T-helper 2 cell treated with Interferon-gamma antibody and Interleukin-4, amounts not matched to agents 5 μg/mL and 100 μg/mL, for 36 hours (primary cell): Measurements from ENCODE around the gene EXOSC10.

Source experiments
- DNase-seq: peaks from one replicate; pipeline ENCODE4 v3.0.0; 2021; ENCODE audit warnings: low spot score
- H3K27ac Mint-ChIP-seq: one replicate; pipeline ENCODE4 v1.8.0; 2021; ENCODE audit warnings: mild to moderate bottlenecking, mixed read lengths
- H3K27me3 Mint-ChIP-seq: one replicate; pipeline ENCODE4 v1.8.0; 2021; ENCODE audit warnings: low read depth, mixed read lengths
- H3K36me3 Mint-ChIP-seq: one replicate; pipeline ENCODE4 v1.8.0; 2021; ENCODE audit warnings: low read depth, mixed read lengths
- H3K4me1 Mint-ChIP-seq: one replicate; pipeline ENCODE4 v1.8.0; 2021; ENCODE audit warnings: low read depth, mixed read lengths
- H3K4me3 Mint-ChIP-seq: one replicate; pipeline ENCODE4 v1.8.0; 2022; ENCODE audit warnings: mild to moderate bottlenecking, moderate library complexity, mixed read lengths
- H3K9me3 Mint-ChIP-seq: one replicate; pipeline ENCODE4 v1.8.0; 2021; ENCODE audit warnings: mixed read lengths

Gene EXOSC10

DNA sequence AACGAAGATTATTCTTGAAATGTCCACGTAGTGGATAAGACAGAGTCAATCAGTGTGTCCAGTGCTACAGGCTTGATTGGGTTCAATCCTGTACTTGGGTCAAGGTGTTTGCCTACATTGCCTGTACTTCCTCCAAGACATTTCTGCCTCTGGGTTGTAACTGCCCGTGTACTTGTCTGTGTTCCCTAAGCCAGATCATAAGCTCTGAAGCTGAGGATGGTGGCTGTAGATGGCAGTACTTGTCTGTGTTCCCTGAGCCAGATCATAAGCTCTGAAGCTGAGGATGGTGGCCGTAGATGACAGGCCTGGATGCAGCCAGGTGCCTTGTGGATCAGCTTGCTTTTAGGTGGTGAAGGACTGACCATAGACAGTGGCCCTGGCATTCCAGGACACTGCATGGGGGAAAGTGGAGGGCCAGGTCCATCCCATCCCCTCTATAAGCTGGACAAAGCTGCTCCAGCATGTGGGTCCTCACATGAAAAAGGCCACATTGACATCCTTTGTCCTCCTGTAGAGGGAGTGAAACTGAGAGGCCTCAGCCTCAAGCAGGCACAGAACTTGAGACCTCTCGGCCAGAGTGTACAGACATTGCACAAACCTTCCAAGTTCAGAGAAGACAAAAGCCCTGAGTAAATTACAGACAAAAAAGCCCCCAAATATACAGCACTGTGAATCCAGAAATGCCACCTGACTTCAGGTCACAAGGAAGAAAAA lies 37.9 kb downstream of the EXOSC10 start:
- Mint-ChIP-seq H3K4me3 (peak overlapping the region; percentile 88), H3K27me3 (no peaks in the 10 kb centered on the region), H3K27ac (peak overlapping the region; percentile 65), H3K36me3 (peaks cover 45% of the 10 kb centered on the region), H3K9me3 (no peaks in the 10 kb centered on the region), H3K4me1 (peaks cover 28% of the 10 kb centered on the region)
- no peak for DNase-seq

DNA sequence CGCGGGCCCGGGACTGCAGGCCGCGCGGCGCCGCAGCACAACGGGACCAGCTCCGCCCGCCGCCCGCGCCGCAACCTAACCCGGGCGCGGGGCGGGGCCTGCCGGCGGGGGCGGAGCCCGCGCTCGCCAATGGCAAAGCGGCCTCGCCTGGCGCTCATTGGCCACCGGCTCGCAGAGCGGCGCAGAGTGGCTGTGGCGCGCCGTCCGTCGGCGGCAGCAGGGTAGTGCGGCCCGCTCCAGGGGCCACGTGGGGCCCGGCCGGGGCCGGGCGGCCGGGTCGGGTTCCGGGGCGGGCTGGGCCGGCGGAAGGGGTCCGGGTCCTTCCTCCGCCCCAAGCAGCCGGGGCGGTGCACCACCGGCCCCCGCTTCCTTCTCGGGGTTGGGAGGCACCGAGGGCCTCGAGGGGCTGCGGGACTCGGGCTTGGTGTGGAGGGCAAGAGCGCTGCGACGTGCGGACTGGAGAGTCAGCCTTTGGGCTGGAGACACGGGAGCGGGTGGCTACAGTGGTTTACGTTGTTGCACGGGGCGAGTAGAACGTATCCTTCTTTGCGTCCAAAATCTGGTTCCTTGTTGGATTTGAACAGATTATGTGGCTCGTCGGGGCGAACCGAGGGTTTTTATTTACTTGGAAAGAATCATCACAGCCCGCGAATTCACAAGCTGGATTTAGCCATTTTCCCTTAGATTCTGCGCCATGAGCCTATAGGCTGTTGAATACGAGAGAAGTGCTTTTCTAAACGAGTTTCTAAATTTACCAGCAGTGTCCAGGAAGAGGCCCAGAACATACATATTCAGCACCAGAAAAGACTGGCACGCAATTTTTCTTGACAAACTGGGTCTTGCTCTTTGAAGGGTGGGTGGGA lies 39.5 kb downstream of the EXOSC10 start, which contains the start of gene SRM:
Gene SRM, minus strand, starts transcription at position 51 of the 863 bp plus-strand sequence. CDS start 75 bp downstream, outside the sequence.
- Mint-ChIP-seq H3K27me3 (no peaks in the 10 kb centered on the region), H3K27ac (peak within 1 kb of the TSS; percentile 88), H3K4me3 (peak within 1 kb of the TSS; percentile 96), H3K4me1 (peaks cover 28% of the 10 kb centered on the region), H3K9me3 (no peaks in the 10 kb centered on the region), H3K36me3 (peaks cover 32% of the 10 kb centered on the region)
- DNase-seq, result peak; percentile 95

DNA sequence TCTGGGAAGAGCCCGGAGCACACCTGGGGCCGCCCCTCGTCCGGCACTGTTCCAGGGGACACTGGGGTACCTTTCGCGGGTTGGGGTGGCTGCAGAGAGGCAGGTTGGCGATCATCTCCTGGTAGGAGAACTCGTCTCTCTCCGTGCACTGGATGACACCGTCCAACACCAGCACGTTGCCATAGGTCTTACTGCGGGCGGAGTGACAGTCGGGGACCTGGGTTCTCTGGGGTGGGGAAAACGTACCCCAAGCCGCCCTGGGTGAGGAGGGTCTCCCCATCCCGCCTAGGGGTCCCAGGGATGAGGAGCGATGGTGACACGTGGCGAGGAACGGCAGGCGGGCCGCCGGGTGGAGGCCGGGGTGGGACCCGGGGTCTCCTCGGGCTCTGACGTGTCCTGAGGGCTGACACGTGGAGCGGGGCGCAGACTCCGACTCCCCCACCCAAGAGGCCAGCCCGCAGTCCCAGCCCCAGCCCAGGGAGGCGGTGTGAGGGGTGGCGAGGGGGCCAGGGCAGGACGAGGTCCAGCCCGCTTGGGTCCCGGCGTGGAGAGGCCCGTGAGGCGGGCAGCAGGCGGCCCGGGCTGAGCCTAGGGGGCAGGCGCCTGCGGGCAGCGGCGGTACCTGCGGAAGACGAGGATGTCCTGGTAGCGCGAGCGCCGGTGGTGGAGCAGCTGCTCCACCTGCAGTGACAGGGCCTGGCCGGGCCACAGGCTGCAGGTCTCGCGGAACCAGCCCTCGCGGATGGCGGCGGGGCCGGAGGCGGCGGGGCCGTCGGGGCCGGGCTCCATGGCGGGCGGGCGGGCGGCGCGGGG lies 40.3 kb downstream of the EXOSC10 start:
- Mint-ChIP-seq H3K27ac (peak overlapping the region; percentile 88), H3K4me1 (peaks cover 28% of the 10 kb centered on the region), H3K27me3 (no peaks in the 10 kb centered on the region), H3K36me3 (peaks cover 29% of the 10 kb centered on the region), H3K9me3 (no peaks in the 10 kb centered on the region), H3K4me3 (peak overlapping the region; percentile 96)
- DNase-seq, result no peak

DNA sequence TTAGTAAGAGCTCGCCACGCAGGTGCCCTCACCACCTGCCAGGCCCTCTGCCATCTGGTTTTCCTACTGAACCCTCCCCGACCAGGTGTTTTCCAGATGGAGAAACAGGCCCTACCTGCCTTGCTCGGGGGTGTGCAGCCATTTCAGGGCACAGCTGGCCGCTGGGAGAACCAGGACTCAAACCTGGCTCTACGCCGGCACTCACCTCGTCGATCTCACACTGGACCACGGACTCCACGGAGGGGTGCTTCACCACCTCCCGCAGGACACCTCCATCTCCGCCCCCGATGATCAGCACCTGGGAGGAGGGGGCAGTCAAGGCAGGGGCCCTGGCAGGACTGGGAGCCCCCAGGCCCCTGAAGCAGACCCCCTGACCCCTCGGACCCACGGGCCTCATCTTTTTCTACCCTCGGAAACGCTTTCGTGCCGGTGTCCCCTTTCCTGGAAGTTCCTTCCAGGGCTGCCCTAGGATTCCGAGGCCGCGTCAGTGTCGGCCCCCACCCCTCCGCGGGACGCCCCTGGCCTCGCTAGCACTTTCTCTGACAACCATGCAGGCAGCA lies 41.0 kb downstream of the EXOSC10 start:
- no peaks in the 10 kb centered on the region for H3K27me3 Mint-ChIP-seq
- H3K4me3 Mint-ChIP-seq, result peak overlapping the region; percentile 96
- peaks cover 28% of the 10 kb centered on the region for H3K36me3 Mint-ChIP-seq

DNA sequence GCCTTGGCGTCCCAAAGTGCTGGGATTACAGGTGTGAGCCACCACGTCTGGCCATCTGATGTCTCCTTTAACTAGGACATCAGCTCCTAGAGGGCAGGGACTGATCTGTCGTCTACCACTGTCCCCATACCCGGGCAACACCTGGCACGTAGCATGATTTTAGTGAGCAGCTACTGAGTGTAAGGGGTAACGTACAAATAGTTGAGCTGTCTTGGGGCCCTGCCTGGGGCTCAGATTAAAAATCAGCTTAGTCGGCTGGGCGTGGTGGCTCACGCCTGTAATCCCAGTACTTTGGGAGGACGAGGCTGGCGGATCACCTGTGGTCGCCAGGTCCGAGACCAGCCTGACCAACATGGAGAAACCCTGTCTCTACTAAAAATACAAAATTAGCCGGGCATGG lies 41.6 kb downstream of the EXOSC10 start:
- H3K27ac Mint-ChIP-seq, result peak overlapping the region; percentile 45
- H3K4me1 Mint-ChIP-seq, result peaks cover 25% of the 10 kb centered on the region
- peak overlapping the region; percentile 96 for H3K4me3 Mint-ChIP-seq
- peaks cover 23% of the 10 kb centered on the region for H3K36me3 Mint-ChIP-seq
- no peaks in the 10 kb centered on the region for H3K27me3 Mint-ChIP-seq
- no peaks in the 10 kb centered on the region for H3K9me3 Mint-ChIP-seq
- no peak for DNase-seq

More for the DNA sequence above, 41.0 kb downstream of the EXOSC10 start:
- no peaks in the 10 kb centered on the region for H3K9me3 Mint-ChIP-seq
- peaks cover 28% of the 10 kb centered on the region for H3K4me1 Mint-ChIP-seq
- DNase-seq, result no peak
- H3K27ac Mint-ChIP-seq, result peak overlapping the region; percentile 88

DNA sequence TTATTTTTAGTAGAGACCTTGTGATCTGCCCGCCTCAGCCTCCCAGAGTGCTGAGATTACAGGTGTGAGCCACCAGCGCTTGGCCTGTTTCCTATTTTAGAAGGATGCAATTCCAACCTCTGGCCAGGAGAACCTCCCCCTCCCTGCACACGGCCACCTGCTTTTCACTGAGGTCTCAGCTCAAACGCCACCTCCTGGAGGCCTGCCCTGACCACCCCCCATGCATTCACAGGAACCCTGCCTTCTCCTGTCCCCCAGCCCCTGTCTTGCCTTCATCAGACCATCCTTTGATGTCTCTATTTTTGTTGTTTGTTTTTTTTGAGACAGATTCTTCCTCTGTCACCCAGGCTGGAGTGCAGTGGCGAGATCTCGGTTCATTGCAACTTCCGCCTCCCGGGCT lies 42.2 kb downstream of the EXOSC10 start:
- Mint-ChIP-seq H3K4me3 (peak overlapping the region; percentile 24), H3K27ac (no peak overlapping the region), H3K27me3 (no peaks in the 10 kb centered on the region), H3K4me1 (peaks cover 20% of the 10 kb centered on the region), H3K36me3 (peaks cover 21% of the 10 kb centered on the region), H3K9me3 (no peaks in the 10 kb centered on the region)
- no peak for DNase-seq

DNA sequence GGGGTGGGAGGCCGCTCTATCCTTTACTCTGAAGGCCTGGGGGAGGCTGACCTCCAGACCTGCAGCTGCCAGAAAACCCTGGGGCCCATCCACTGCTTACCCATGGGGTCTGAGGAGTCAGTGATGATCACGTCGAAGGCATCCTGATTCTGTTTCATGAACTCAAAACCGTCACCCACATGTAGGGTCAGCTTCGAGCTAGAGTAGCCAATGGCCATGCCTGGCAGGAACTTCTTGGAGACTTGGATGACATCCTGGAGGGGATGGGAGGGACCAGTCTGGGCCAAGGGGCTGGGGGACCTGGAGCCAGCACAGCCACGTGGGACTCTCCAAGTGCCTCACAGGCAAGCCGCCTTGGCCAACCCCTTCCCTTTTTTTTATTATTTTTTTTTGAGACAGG lies 43.2 kb downstream of the EXOSC10 start:
- no peaks in the 10 kb centered on the region for H3K27me3 Mint-ChIP-seq

DNA sequence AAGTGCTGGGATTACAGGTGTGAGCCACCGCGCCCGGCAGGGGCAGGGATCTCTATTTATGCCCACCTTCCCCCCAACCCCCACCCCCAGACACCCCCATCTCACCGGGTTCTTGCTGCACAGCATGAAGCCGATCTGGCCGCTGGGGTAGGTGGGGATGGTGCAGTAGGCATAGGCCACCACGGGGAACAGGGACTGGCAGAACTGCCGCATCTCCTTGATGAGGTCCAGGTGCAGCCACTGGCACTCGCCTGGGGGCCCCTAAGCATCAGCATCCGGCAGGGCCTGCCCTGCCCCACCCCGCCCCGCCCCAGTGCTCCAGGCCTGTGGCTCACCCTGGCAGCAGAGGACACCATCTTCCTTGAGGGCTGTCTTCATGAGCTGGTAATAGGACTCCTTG lies 44.0 kb downstream of the EXOSC10 start:
- DNase-seq, result no peak
- no peaks in the 10 kb centered on the region for H3K27me3 Mint-ChIP-seq
- no peaks in the 10 kb centered on the region for H3K9me3 Mint-ChIP-seq
- peaks cover 7% of the 10 kb centered on the region for H3K4me1 Mint-ChIP-seq
- peaks cover 16% of the 10 kb centered on the region for H3K36me3 Mint-ChIP-seq
- H3K4me3 Mint-ChIP-seq, result no peak overlapping the region
- H3K27ac Mint-ChIP-seq, result no peak overlapping the region

More for the DNA sequence above, 43.2 kb downstream of the EXOSC10 start:
- peaks cover 18% of the 10 kb centered on the region for H3K36me3 Mint-ChIP-seq
- no peak overlapping the region for H3K27ac Mint-ChIP-seq
- H3K9me3 Mint-ChIP-seq, result no peaks in the 10 kb centered on the region
- H3K4me1 Mint-ChIP-seq, result peaks cover 13% of the 10 kb centered on the region
- no peak overlapping the region for H3K4me3 Mint-ChIP-seq
- DNase-seq, result no peak

DNA sequence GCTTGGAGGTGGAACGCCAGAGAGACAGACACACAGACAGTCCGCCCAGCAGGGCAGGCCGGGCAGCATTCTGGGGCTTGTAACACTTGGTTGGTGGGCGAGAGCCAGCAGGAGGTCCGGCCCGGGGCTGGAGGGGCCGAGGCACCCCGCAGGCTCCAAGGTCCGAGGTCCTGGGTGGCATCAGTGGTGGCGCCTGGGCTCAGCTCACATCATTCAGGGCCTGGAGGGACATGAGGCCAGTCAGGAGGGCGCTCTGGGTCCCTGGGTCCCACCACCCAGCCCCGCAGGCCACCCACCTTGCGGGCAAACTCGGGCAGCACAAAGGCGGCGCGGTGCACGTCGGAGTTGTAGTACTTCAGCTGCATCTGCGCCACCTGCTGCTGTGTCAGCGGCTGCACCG lies 45.0 kb downstream of the EXOSC10 start:
- H3K9me3 Mint-ChIP-seq, result no peaks in the 10 kb centered on the region
- no peak overlapping the region for H3K4me3 Mint-ChIP-seq
- no peaks in the 10 kb centered on the region for H3K27me3 Mint-ChIP-seq
- H3K4me1 Mint-ChIP-seq, result peaks cover 3% of the 10 kb centered on the region
- DNase-seq, result no peak
- H3K36me3 Mint-ChIP-seq, result peaks cover 16% of the 10 kb centered on the region
- H3K27ac Mint-ChIP-seq, result no peak overlapping the region

DNA sequence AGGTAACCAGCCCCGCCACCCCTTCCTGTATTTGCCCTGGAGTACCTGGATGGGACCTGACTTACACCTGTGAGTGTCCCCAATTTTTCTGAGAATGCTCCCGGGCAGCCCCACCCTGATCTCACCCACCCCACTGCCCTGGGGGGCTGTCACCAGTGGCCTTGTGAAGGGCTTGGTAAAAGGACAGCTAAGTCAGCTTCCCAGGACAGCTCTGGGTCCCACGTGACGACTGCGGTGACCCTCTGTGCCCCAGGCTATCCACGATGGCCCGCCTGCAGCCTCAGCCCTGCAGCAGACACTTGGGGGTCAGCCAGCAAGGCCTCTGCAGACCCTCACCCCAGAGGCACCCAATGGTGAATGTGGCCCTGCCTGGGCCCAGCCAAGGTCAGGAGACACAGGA lies 45.5 kb downstream of the EXOSC10 start:
- Mint-ChIP-seq H3K27me3 (no peaks in the 10 kb centered on the region), H3K27ac (no peak overlapping the region)
- DNase-seq, result no peak

DNA sequence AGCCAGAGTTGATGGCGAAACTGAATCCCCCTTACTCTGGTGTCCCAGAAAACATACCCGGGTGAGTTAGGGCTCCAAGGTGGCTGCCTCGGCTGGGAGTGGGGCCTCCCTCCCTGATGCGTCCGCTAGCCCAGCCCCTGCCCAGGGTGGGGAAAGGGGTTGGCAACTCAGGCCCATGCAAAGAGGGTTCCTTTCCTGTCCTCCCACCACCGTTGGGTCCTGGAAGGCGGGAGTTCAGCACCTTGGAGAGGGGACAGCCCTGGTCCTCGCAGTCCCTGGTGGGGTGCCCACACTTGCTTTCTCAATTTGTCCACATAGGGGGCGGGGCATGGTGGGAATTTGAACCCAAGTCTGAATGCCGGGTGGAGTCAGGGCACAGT lies 45.9 kb downstream of the EXOSC10 start:
- peaks cover 12% of the 10 kb centered on the region for H3K36me3 Mint-ChIP-seq
- peaks cover 3% of the 10 kb centered on the region for H3K4me1 Mint-ChIP-seq
- H3K4me3 Mint-ChIP-seq, result no peak overlapping the region
- DNase-seq, result no peak
- no peaks in the 10 kb centered on the region for H3K27me3 Mint-ChIP-seq
- H3K9me3 Mint-ChIP-seq, result no peaks in the 10 kb centered on the region
- H3K27ac Mint-ChIP-seq, result no peak overlapping the region

More for the DNA sequence above, 45.5 kb downstream of the EXOSC10 start:
- Mint-ChIP-seq H3K9me3 (no peaks in the 10 kb centered on the region), H3K4me3 (no peak overlapping the region), H3K4me1 (peaks cover 3% of the 10 kb centered on the region), H3K36me3 (peaks cover 15% of the 10 kb centered on the region)

DNA sequence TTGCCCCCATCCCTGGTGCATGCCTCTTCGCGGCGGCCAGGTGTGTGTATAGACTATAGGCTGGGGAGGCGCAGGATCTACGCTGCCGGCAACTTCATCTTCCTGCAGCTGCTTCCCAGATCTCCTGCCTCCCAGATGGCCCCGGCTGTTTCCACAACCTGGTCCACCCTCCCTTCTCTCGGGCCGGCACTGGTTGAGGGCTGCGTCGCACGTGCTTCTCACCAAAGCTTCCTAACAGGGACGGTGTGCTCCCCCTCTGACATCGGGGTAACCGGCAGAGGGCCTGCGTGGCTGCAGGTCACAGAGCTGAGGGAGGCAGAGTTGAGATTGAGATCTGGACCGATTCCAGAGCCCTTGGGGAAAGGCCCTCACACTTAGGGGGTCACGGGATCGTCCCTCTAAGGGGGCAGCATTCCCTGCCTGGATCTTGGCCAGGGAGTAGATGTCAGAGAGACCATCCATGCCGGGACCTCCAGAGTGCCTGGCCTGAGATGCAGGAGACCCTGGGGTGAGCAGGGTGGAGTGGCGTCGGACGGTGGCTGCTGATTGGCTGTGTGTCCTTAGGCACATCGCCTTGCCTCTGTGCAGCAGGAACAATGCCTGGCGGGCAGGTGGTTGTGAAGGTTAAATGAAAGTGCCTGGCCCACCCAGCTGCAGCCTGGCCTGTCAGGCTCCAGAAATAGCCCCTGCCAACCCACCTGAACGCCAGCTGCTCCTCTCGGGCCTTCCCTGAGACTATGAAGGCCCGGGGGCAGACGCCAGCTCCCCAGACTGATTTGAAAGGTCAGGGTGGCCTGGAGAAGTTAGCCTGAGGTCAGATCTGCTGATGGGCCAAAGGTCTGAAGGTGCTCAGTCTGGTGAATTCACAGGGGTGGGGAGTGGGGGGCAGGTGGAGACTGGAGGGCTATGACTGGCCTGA lies 46.6 kb downstream of the EXOSC10 start:
- Mint-ChIP-seq H3K36me3 (peaks cover 9% of the 10 kb centered on the region), H3K27ac (no peak overlapping the region), H3K27me3 (no peaks in the 10 kb centered on the region), H3K4me3 (no peak overlapping the region), H3K4me1 (no peaks in the 10 kb centered on the region), H3K9me3 (no peaks in the 10 kb centered on the region)
- DNase-seq, result no peak
